ENCODE measurements around the gene STIP1. TPM values are rescaled to one million over a fixed set of nuclear protein-coding genes. Genes with fewer than 3 reads are reported as not detected.

Gene STIP1
- total and polyA plus RNA-seq, 2 of the 8 experiments (the other 6 are each of a cell fraction or from before 2014, with no cell fraction given): 140 to 329 TPM

GRCh38 chr11:64201543-64201942 lies 15.6 kb downstream of the STIP1 start:
- H3K9me3 ChIP-seq (ENCODE audit: insufficient read depth in 2 of 2, low read depth in 1 of 2, low read length in 1 of 2): no peaks in the 10 kb centered on the region
- H3K27me3 ChIP-seq (replicated peaks in 1 of 4; ENCODE audit: control insufficient read depth in 3 of 4, extremely low read depth in 1 of 4, insufficient read depth in 3 of 4, low read length in 3 of 4): no peaks in the 10 kb centered on the region; a peak in 1 of 7 replicates
- peaks cover 5 to 19% of the 10 kb centered on the region in 2 experiments for H4K20me1 ChIP-seq (replicated peaks in 1 of 2; ENCODE audit: control insufficient read depth in 1 of 2, insufficient read depth in 2 of 2, low read length in 2 of 2)
- H2AFZ ChIP-seq (ENCODE audit: low read length): no peak overlapping the region
- DNase-seq (ENCODE audit: low read depth in 1 of 2, low spot score in 2 of 2): no peak
- no peak overlapping the region for H3K4ac ChIP-seq (replicated peaks; ENCODE audit: insufficient read length, low read depth, low read length)
- no peak overlapping the region for H3K4me3 ChIP-seq (ENCODE audit: extremely low read depth in 1 of 4, insufficient read depth in 2 of 4, low read depth in 3 of 4, low read length in 4 of 4)
- H3K23me2 ChIP-seq (ENCODE audit: low read depth, low read length): no peaks in the 10 kb centered on the region; the same call in 1 of the 2 replicates
- no peaks in the 10 kb centered on the region; a peak in 1 of 4 replicates for H3K79me2 ChIP-seq (ENCODE audit: control insufficient read depth in 1 of 2, insufficient read depth in 2 of 2, low read length in 2 of 2)
- no peak overlapping the region for H2BK5ac ChIP-seq (ENCODE audit: low read depth, low read length)
- H2BK12ac ChIP-seq (ENCODE audit: low read depth, low read length): no peak overlapping the region
- H3K56ac ChIP-seq (replicated peaks; ENCODE audit: insufficient read length, low read depth, low read length): no peak overlapping the region
- H4K91ac ChIP-seq (replicated peaks; ENCODE audit: insufficient read length, low read length): no peak overlapping the region
- peaks cover 50 to 85% (median 71%) of the 10 kb centered on the region in 4 experiments for H3K36me3 ChIP-seq (ENCODE audit: control insufficient read depth in 2 of 4, insufficient read depth in 4 of 4, low read length in 3 of 4)
- no peak overlapping the region for H3K9ac ChIP-seq (replicated peaks in 1 of 4; ENCODE audit: extremely low read depth in 1 of 4, low read depth in 3 of 4, low read length in 3 of 4)
- H4K5ac ChIP-seq (ENCODE audit: insufficient read length, low read depth, low read length): no peak overlapping the region
- ChIA-PET CTCF (ENCODE audit: partially characterized antibody) (interaction anchor here (0.9 to 1.3 kb wide), 2 partner anchors 11 to 103 kb away, joined by 3 read pairs; no protein-coding TSS in a partner anchor), POLR2A (ENCODE audit: partially characterized antibody) (interaction anchor here (1.0 to 18.4 kb wide), 5 partner anchors 9 to 68 kb away, joined by 3 to 253 read pairs (median 11); partner anchors contain the start of genes NUDT22, STIP1 and TRPT1)
- H3K27ac ChIP-seq (ENCODE audit: low read depth, low read length): no peak overlapping the region
- no peak overlapping the region for H2BK15ac ChIP-seq (ENCODE audit: low read length)
- no peak overlapping the region for H3K4me2 ChIP-seq (ENCODE audit: insufficient read depth in 1 of 2, low read depth in 2 of 2, low read length in 2 of 2)
- H2AK5ac ChIP-seq (ENCODE audit: low read depth, low read length): no peak overlapping the region
- no peak overlapping the region for H3K18ac ChIP-seq (ENCODE audit: extremely low read depth, low read length)
- 90% methylated on average over 3 of the region's 3 CpGs; no CpG with 5 or more reads in 1 of the 2 experiments for WGBS, 2 experiments (ENCODE audit: extremely low coverage in 1 of 2, insufficient coverage in 1 of 2, insufficient read length in 1 of 2, insufficient replicate concordance in 2 of 2, low coverage in 1 of 2, low lambda C conversion rate in 2 of 2, missing lambda C conversion rate in 1 of 2)
- H3K79me1 ChIP-seq (ENCODE audit: low read depth, low read length): no peaks in the 10 kb centered on the region
- no peak overlapping the region for H2BK120ac ChIP-seq (replicated peaks; ENCODE audit: low read depth, low read length)
- no peak overlapping the region for H3K14ac ChIP-seq (ENCODE audit: insufficient read length)
- H4K8ac ChIP-seq (ENCODE audit: extremely low read depth, insufficient read depth, low read length): no peak overlapping the region
- H2BK20ac ChIP-seq (ENCODE audit: low read length): no peak overlapping the region
- no peaks in the 10 kb centered on the region for H3K4me1 ChIP-seq (replicated peaks in 1 of 4; ENCODE audit: control insufficient read depth in 3 of 4, insufficient read depth in 4 of 4, low read length in 3 of 4)
- no peak overlapping the region for H3K23ac ChIP-seq (ENCODE audit: insufficient read length)
- no peak for FAIRE-seq
- TF ChIP-seq, protein P1, sequence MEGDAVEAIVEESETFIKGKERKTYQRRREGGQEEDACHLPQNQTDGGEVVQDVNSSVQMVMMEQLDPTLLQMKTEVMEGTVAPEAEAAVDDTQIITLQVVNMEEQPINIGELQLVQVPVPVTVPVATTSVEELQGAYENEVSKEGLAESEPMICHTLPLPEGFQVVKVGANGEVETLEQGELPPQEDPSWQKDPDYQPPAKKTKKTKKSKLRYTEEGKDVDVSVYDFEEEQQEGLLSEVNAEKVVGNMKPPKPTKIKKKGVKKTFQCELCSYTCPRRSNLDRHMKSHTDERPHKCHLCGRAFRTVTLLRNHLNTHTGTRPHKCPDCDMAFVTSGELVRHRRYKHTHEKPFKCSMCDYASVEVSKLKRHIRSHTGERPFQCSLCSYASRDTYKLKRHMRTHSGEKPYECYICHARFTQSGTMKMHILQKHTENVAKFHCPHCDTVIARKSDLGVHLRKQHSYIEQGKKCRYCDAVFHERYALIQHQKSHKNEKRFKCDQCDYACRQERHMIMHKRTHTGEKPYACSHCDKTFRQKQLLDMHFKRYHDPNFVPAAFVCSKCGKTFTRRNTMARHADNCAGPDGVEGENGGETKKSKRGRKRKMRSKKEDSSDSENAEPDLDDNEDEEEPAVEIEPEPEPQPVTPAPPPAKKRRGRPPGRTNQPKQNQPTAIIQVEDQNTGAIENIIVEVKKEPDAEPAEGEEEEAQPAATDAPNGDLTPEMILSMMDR (IDR thresholded peaks at IDR 0.05; ENCODE audit: control extremely low read depth in 1 of 3, insufficient read depth in 1 of 3, low read depth in 1 of 3, low read length in 3 of 3): no peak
- TF ChIP-seq PHF8 (conservative IDR thresholded peaks at IDR 0.05; ENCODE audit: low read depth, low read length) (no peak), TBP (IDR thresholded peaks at IDR 0.05; ENCODE audit: low read depth, low read length) (no peak), KDM4A (IDR thresholded peaks at IDR 0.05; ENCODE audit: low read depth, low read length, severe bottlenecking) (no peak), ASH2L (IDR thresholded peaks at IDR 0.05; ENCODE audit: low read length) (no peak), CREB1 (IDR thresholded peaks at IDR 0.05) (no peak), ZNF274 (IDR thresholded peaks at IDR 0.05; ENCODE audit: borderline replicate concordance, extremely low read depth, low read length) (no peak), EGR1 (IDR thresholded peaks at IDR 0.05; ENCODE audit: borderline replicate concordance, low read depth, low read length) (no peak), RNF2 (IDR thresholded peaks at IDR 0.05; ENCODE audit: borderline replicate concordance, low read depth, low read length, missing control alignments, poor library complexity, severe bottlenecking) (no peak)
- TF ChIP-seq, protein P2, sequence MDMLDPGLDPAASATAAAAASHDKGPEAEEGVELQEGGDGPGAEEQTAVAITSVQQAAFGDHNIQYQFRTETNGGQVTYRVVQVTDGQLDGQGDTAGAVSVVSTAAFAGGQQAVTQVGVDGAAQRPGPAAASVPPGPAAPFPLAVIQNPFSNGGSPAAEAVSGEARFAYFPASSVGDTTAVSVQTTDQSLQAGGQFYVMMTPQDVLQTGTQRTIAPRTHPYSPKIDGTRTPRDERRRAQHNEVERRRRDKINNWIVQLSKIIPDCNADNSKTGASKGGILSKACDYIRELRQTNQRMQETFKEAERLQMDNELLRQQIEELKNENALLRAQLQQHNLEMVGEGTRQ (IDR thresholded peaks at IDR 0.05; ENCODE audit: low read length): no peak

Data from H1 (cell line).